OCI-LY3 (cell line): ENCODE results near the gene ZNF502.
"Not testable (repeated sequence)": the region's sequence is repeated elsewhere in the genome, so short reads cannot be mapped to it uniquely, and the experiment has no call there.

Source experiments
- H2AFZ ChIP-seq: fragments of 200-600, 300-600 bp; shearing (Covaris generic); 2 replicates; pipeline ENCODE4 v1.6.0; 2014; ENCODE audit warnings: antibody characterized with exemption, low read depth, low read length
- H3K27ac ChIP-seq: fragments of 200-600, 300-600 bp; sonication (generic); 2 replicates; pipeline ENCODE4 v1.5.1; 2014; ENCODE audit warnings: mild to moderate bottlenecking, low read length, moderate library complexity, mixed read lengths
- H3K27me3 ChIP-seq: fragments of 200-600, 300-600 bp; sonication (generic); 2 replicates; pipeline ENCODE4 v1.6.1; 2014; ENCODE audit warnings: low read depth, low read length, mixed read lengths
- H3K36me3 ChIP-seq: fragments of 200-600, 300-600 bp; sonication (generic); replicated peaks from 2 replicates; pipeline ENCODE3; 2014; ENCODE audit warnings: low read depth, low read length, mixed read lengths
- H3K4me1 ChIP-seq: fragments of 300-600, 200-600 bp; sonication (generic); 2 replicates; pipeline ENCODE4 v1.6.1; 2014; ENCODE audit warnings: low read length, mixed read lengths
- H3K4me2 ChIP-seq: fragments of 200-600, 300-600 bp; sonication (generic); 2 replicates; pipeline ENCODE4 v1.6.1; 2014; ENCODE audit warnings: low read length, mixed read lengths
- H3K4me3 ChIP-seq: fragments of 300-600, 200-600 bp; sonication (generic); 2 replicates; pipeline ENCODE4 v1.5.1; 2014; ENCODE audit warnings: antibody characterized with exemption, mild to moderate bottlenecking, low read length, moderate library complexity
- H3K79me2 ChIP-seq: fragments of 300-600, 200-600 bp; shearing (Covaris generic); 2 replicates; pipeline ENCODE4 v1.6.1; 2014; ENCODE audit warnings: mild to moderate bottlenecking, low read length, mixed read lengths
- H3K9ac ChIP-seq: fragments of 300-600, 200-600 bp; shearing (Covaris generic); 2 replicates; pipeline ENCODE4 v1.6.0; 2014; ENCODE audit warnings: mild to moderate bottlenecking, low read length, moderate library complexity
- H3K9me3 ChIP-seq: fragments of 200-600, 300-600 bp; shearing (Covaris generic); 2 replicates; pipeline ENCODE4 v1.6.1; 2014; ENCODE audit warnings: low read length, mixed read lengths; ENCODE audit not compliant: insufficient read depth
- H4K20me1 ChIP-seq: fragments of 200-600, 300-600 bp; sonication (generic); 2 replicates; pipeline ENCODE4 v1.6.1; 2016; ENCODE audit warnings: low read length, mixed read lengths; ENCODE audit not compliant: insufficient read depth
- EZH2phosphoT487 ChIP-seq: fragments of 200-600 bp; shearing (Covaris generic); IDR thresholded peaks from 2 replicates; pipeline ENCODE4 v1.6.1; 2018; ENCODE audit warnings: antibody characterized with exemption, mixed run types, low read depth
- TF ChIP-seq, protein P1 (sequence below): fragments of 200-600, 300-600 bp; sonication (generic); IDR thresholded peaks from 2 replicates; pipeline ENCODE4 v1.5.1; 2014; ENCODE audit warnings: antibody characterized with exemption, low read length, low read depth

Gene ZNF502

GRCh38 chr3:44712455-44713075 lies at the start of gene ZNF502:
ZNF502 (plus strand) TSS chr3:44712660; CDS start chr3:44720262, 7,602 bp downstream.
- Histone ChIP-seq H3K79me2 (no peaks in the 10 kb centered on the region), H3K9ac (no peak within 1 kb of the TSS), H2AFZ (no peak within 1 kb of the TSS), H3K9me3 (peaks cover 24% of the 10 kb centered on the region), H3K4me3 (no peak within 1 kb of the TSS), H4K20me1 (no peaks in the 10 kb centered on the region), H3K4me2 (no peak within 1 kb of the TSS), H3K36me3 (no peaks in the 10 kb centered on the region), H3K27me3 (no peaks in the 10 kb centered on the region), H3K4me1 (no peaks in the 10 kb centered on the region), H3K27ac (no peak within 1 kb of the TSS)
- TF ChIP-seq, protein P1, sequence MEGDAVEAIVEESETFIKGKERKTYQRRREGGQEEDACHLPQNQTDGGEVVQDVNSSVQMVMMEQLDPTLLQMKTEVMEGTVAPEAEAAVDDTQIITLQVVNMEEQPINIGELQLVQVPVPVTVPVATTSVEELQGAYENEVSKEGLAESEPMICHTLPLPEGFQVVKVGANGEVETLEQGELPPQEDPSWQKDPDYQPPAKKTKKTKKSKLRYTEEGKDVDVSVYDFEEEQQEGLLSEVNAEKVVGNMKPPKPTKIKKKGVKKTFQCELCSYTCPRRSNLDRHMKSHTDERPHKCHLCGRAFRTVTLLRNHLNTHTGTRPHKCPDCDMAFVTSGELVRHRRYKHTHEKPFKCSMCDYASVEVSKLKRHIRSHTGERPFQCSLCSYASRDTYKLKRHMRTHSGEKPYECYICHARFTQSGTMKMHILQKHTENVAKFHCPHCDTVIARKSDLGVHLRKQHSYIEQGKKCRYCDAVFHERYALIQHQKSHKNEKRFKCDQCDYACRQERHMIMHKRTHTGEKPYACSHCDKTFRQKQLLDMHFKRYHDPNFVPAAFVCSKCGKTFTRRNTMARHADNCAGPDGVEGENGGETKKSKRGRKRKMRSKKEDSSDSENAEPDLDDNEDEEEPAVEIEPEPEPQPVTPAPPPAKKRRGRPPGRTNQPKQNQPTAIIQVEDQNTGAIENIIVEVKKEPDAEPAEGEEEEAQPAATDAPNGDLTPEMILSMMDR, result no peak
- TF ChIP-seq EZH2phosphoT487, result no peak

DNA sequence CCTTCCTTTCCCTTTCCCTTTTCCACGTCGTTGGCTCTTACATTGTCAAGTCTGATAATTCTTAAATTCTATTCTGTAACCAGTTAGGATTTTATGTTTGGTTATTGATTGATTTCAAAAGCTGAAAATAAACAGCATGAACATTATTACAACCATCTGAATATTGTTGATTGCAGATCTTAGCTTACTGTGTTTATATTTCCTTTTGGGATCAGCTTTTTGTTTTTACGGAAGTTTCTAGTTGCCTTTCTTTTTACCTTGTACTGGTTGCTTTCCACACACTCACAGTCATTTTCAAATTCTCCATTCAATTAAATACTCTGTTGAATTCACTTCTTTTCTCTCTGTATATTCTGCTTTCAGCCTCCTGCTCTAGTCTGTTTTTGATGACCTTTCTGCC lies 47.3 kb upstream of the ZNF502 start:
- no peak overlapping the region for H3K4me3 ChIP-seq
- H3K4me2 ChIP-seq, result no peak overlapping the region
- no peaks in the 10 kb centered on the region for H3K9me3 ChIP-seq
- H3K79me2 ChIP-seq, result no peaks in the 10 kb centered on the region
- peaks cover 22% of the 10 kb centered on the region for H3K36me3 ChIP-seq
- H3K27ac ChIP-seq, result no peak overlapping the region
- TF ChIP-seq, protein P1, result no peak
- H3K4me1 ChIP-seq, result no peaks in the 10 kb centered on the region
- no peak overlapping the region for H2AFZ ChIP-seq
- H3K9ac ChIP-seq, result no peak overlapping the region
- H4K20me1 ChIP-seq, result no peaks in the 10 kb centered on the region
- H3K27me3 ChIP-seq, result no peaks in the 10 kb centered on the region

DNA sequence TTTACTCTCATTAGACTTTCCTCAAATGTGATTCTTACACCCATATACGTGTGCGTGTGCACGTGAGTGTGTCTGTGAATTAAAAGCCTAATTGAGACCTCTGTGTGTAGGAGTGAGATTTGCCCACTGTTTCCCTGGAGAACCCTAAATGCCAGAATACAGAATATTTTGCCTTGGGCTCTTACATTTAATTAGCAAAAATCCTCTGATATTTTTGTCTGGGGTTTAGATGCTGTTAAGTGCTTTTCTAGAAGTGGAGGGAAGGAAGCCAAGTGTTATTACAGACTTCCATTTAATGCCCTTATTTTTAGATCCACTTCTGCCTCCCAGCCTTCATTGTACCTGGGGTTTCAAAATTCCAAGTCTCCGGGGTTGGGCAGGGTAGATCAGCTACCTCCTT lies 46.1 kb upstream of the ZNF502 start:
- Histone ChIP-seq H3K4me3 (no peak overlapping the region), H3K4me2 (no peak overlapping the region), H3K27ac (no peak overlapping the region), H3K4me1 (no peaks in the 10 kb centered on the region), H2AFZ (no peak overlapping the region), H3K9me3 (no peaks in the 10 kb centered on the region), H3K36me3 (peaks cover 10% of the 10 kb centered on the region), H3K27me3 (no peaks in the 10 kb centered on the region), H4K20me1 (no peaks in the 10 kb centered on the region), H3K9ac (no peak overlapping the region), H3K79me2 (no peaks in the 10 kb centered on the region)
- TF ChIP-seq, protein P1, result no peak
- no peak for TF ChIP-seq EZH2phosphoT487

DNA sequence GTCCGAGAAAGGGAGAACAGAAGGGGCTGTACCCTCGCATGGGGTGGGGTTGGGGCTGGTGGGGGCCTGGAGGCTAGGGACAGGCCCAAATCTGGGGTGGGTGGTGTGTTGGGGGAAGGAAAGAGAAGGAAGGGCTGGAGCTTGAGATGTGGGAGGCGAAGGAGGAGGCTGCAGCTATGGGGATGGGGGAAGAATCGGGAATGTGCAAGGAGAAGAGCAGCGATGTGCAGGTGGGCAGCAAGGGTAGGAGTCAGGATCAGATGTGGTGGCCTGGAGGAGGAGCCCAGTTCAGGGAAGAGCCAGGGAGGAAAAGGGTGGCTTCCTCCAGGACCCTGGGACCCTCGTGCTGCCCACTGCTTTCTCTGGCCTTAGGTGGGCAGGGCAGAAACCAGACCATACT lies 42.7 kb upstream of the ZNF502 start:
- no peak overlapping the region for H3K27ac ChIP-seq
- TF ChIP-seq EZH2phosphoT487, result no peak
- TF ChIP-seq, protein P1, result no peak
- no peaks in the 10 kb centered on the region for H3K9me3 ChIP-seq
- H3K9ac ChIP-seq, result no peak overlapping the region
- H3K4me1 ChIP-seq, result no peaks in the 10 kb centered on the region
- no peak overlapping the region for H3K4me2 ChIP-seq
- H4K20me1 ChIP-seq, result no peaks in the 10 kb centered on the region
- peaks cover 2% of the 10 kb centered on the region for H3K36me3 ChIP-seq
- H3K27me3 ChIP-seq, result no peaks in the 10 kb centered on the region
- H3K4me3 ChIP-seq, result no peak overlapping the region
- no peak overlapping the region for H2AFZ ChIP-seq
- no peaks in the 10 kb centered on the region for H3K79me2 ChIP-seq

DNA sequence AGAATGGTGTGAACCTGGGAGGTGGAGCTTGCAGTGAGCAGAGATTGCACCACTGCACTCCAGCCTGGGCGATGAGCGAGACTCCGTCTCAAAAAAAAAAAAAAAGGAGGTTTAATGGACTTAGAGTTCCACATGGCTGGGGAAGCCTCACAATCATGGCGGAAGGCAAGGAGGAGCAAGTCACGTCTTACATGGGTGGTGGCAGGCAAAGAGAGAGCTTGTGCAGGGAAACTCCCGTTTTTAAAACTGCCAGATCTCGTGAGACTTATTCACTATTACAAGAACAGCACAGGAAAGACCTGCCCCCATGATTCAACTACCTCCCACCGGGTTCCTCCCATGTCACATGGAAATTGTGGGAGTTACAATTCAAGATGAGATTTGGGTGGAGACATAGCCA lies 39.0 kb upstream of the ZNF502 start:
- not testable (repeated sequence) for H3K79me2 ChIP-seq, H3K27me3 ChIP-seq, H2AFZ ChIP-seq, H3K27ac ChIP-seq, H3K4me3 ChIP-seq, H4K20me1 ChIP-seq, H3K4me2 ChIP-seq, H3K4me1 ChIP-seq, H3K36me3 ChIP-seq, H3K9me3 ChIP-seq, H3K9ac ChIP-seq
